ENCODE data around the gene SMR3A.

The SMR3A gene

DNA sequence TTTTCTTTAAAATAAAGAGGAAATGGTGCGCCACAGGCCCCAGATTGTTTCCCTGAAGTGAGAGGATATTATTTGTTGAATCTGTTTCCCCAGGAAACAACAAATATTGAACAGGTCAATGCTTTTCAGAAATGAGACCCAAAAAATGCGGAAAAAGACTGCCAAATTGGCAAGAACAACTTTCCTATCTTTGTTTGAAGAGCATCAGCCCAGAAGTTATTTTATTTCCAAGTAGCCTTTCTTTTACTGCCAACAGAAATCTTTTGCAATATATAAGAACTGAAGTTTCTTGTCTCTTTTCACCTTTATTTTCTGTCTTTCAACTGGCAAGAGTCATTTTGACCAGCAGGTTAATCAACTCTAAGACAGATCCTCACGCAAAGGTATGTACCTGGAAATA is at the start of gene SMR3A:
Gene SMR3A (plus strand): TSS at position 301 of the 400 bp plus-strand sequence. CDS start 1,356 bp downstream, outside the sequence.
- DNase-seq (ENCODE audit: low read depth), result no peak

DNA sequence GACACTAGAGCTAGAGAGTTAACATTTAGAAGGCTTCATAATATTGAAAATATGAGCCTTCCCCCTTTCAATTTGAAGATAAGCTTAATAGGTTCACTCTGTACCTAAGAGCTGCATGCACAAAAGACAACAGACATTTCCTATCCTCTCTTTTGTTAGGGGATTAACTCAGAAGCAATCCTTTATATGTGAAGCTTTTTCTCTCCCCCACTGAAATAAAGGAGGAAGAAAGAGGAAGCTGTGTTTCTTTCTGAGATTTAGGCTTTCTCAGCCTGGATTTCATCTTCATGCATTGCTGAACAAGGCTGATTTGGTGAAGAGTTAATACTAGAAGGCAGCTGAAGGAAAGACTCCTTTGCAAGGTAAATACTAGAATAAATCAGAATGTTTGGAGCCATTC is 46.8 kb upstream of the SMR3A start:
- no peak for DNase-seq (ENCODE audit: low read depth)

DNA sequence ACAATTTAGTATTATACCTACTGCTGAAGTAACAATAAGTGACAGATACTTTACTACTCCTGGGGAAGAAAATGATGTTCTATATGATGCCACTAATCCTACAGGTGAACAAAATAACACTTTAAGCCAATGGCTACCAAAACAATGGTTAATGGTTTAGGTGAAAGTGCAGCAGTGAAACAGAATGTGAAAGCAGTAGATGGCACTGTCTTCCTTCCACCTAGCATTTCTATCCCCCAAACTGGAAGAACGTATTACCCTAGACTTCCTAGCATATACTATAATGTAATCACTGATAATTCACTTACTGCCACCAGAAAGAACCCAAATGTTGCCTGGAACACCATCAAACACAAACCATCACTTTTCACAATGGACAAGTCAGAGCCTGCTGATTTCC is 44.6 kb upstream of the SMR3A start:
- DNase-seq (ENCODE audit: low read depth), result no peak

DNA sequence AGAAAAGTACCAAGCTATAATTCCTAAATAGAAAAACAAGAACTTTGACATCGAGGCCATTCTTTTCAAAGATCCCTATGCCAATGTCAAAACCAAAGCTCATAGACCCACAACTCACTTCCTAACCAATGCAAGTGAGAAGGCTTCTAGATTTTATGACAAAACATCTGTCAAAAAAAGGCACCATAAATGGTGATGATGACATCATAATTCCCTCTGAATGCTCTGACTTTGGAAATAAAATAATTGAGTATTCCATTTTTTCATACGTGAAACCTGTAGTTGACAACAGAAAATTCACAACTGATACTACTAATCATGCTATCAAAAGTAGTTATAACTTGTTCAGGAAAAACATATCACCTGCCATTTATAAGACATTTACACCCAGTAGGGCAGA is 34.5 kb upstream of the SMR3A start:
- DNase-seq (ENCODE audit: low read depth), result no peak

DNA sequence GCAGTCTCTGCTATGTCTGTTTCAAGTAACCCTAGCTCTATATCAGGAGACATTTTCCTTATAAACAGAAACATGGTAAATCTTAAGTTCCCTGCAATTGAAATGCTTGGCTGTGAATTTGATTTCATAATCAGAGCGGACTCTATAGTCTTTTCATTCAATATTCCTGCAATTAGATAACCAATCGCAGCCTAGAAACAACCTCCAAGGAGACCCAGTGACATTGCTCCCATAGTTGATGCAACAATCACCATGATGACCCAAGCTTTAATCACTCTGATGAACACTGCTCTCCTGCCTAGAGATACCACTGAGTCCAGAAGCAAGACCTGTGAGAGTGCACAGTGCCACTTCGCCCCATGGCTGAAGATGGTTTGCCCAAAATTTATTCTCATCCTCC is 25.9 kb upstream of the SMR3A start, which contains the start of gene CABS1:
Gene CABS1 (plus strand): TSS at position 301 of the 400 bp plus-strand sequence. CDS start 59 bp downstream, at position 360.
- DNase-seq (ENCODE audit: low read depth), result no peak

DNA sequence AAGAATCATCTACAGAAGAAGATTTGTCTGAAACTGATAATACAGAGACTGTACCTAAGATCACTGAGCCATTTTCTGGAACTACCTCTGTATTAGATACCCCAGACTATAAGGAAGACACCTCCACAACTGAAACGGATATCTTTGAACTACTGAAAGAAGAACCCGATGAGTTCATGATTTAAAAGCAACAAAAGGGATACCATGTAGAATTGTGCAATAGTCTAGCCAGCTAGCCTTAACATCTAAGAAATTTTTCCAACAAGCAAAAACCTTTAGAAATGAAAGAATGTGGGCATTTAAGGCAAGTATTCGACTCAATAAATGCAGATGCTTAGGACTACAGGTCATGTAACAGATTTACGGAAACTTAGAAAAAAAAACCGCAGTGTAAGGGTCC is 24.5 kb upstream of the SMR3A start:
- DNase-seq (ENCODE audit: low read depth), result no peak

DNA sequence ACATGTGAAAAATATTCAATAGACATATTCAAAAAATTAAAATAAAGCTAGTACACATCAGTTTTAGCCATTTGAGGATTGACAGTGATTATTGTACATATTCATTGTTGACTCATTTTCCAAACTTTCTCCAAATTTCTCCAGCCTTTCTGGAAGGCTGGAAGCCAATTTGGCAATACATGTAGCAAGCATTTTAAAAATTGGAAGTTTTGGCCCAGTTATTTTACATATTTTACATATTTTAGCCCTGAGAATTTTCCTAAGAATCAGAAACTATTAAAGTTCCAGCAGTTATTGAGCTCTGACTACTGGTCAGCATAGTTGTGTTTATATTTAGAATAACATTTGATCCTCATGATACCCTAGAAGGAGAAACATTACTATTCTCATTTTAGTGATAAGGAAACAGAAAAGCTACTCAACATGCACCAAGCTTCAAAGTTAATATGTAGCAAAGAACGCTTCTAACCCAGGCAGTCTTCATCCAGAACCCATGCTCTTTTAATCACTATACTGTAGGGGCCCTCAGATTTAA is 22.6 kb upstream of the SMR3A start:
- no peak for DNase-seq (ENCODE audit: low read depth)

DNA sequence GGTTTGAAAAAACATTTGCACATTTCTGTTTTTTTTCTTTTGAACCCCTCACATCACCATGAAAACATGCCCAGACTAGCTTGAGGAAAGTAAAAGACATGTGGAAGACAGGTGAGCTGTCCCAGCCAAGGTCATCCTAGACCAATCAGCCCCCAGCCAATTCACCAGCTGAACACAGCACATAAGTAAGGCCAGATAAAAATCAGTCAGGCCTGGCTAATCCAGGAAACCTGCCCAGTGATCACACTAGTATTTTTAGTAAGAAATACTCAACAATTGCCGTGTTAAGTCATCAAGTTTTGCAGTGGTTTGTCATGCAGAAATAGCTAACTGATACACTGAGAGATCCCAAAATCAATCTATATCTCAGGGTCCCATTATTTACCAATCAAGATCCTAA is 4.4 kb upstream of the SMR3A start:
- DNase-seq (ENCODE audit: low read depth), result no peak

DNA sequence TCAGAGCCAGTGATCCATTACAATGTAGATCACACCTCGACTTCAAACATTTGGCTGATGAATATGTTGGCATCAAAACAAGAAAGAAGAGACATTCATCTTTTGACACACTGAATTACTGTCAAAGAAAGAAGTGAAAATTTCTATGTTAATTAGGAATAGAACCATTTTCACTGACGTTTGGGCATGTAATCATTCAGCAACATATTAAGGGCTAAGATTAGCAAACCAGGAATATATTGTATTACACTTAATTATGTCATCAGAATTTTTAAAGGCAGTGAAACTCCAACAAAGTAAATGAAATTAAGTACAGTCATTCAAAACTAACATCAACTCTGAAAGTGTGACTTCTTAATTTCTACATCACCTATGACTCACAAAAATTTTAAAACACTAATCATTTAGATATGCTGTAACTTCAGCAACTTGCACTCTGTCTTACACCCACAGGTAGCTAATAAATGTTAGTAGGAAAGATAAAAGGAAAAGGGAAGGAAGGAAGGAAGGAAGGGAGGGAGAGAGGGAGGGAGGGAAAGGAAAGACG is 1.4 kb upstream of the SMR3A start:
- DNase-seq (ENCODE audit: low read depth), result no peak

DNA sequence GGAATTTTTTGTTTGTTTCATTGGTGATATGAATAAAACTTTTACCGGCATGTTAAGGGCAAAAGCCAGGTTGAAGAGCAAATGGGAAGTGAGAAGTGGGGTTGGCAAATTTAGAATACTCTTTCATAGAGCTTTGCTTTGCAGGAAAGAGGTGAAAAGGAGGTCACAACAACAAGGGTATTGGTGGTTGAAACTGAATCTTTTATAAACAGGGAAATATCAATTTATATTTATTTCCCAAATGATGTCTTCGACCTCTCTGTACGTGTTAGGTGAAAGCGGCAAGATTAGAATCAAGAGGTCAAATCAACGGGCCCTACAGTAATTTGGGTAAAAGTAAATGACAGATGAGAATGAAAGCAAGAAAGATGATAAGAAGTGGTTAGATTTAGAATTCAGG is 3.4 kb downstream of the SMR3A start:
- no peak for DNase-seq (ENCODE audit: low read depth)

DNA sequence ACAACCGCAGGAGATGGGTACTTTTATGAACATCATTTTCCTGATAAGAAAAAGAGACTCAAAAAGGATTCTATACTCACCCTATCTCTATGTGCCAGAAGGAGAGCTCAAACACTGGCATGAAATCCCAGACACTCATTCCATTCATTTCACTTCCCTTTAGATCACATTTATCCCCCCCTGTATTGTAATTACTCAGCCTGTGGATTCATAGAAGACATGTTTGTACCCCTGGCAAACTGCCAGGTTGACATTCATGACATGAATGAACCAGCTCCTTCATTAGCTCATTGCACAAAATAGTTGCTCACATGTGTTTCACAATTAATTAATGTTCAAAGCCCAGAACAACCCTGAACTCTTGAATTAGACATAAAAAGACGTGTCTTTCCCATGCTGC is 4.9 kb downstream of the SMR3A start:
- no peak for DNase-seq (ENCODE audit: low read depth)

DNA sequence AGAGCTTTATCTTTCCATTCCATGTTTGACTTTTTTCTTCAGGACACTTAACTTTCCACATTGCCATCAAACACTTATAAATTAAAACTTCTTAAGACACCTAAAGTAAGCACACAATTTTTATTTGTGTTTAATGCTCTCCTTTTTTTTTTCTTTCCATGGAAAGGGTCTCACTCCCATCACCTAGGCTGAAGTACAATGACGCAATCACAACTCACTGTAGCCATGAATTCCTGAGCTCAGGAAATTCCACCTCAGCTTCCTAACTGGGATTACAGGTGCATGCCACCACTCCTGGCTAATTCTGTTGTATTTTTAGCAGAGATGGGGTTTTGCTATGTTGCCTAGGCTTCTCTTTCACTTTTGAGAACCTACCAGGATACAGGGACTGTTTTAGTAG is 7.3 kb downstream of the SMR3A start:
- DNase-seq (ENCODE audit: low read depth), result no peak

DNA sequence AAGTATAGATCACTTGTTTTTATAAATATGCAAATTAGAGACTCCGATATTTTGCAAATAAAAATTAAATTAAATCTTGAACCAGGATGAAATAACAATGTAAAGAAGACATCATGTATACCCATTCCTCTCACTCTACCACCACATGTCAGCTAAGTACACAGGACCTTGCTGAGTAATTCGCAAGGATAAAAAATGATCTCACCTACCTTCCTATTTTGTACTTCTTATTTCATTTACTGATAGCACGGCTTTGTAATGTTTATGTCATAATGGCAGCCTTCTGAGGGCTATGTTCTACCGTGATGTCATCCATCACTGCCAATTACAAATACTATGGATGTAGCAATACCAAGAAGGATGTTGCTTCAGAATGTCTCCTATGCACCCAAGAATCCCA is 11.4 kb downstream of the SMR3A start:
- DNase-seq (ENCODE audit: low read depth), result no peak

DNA sequence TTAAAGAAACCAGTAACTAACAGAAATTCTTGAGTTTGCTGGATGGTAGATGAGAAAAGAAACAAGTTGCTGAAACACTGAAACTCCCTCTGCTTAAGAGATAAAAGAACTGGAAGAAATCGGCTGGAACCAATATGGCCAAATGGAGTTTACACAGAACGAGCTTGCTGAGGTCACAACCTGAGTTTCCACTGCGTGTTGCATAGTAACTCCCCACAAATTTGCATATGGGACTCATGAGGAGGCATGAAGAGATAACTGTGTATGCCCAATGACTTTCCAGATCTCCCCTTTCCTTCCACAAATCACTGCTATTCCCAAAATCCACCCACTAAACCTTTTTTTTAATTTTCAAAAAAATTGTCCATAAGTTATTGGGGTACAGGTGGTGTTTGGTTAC is 12.2 kb downstream of the SMR3A start:
- DNase-seq (ENCODE audit: low read depth), result no peak

DNA sequence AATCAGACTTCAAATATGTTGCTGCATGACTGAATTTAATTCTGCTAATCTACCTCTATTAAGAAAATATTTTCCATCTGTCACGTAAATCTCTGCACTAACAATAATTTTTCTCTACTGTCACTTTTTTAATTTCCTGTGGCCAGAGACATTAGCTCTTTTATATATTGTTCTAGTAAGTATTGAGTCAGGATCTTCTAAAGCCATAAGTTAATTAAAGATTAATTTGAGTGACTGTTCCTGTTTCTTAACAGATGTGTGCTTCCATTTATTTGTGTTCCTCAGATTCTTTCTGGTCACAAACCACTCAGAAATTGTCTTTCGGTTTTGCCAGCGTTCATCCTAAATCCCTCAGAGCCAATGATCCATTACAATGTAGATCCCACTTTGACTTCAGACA is 20.0 kb downstream of the SMR3A start:
- no peak for DNase-seq (ENCODE audit: low read depth)

DNA sequence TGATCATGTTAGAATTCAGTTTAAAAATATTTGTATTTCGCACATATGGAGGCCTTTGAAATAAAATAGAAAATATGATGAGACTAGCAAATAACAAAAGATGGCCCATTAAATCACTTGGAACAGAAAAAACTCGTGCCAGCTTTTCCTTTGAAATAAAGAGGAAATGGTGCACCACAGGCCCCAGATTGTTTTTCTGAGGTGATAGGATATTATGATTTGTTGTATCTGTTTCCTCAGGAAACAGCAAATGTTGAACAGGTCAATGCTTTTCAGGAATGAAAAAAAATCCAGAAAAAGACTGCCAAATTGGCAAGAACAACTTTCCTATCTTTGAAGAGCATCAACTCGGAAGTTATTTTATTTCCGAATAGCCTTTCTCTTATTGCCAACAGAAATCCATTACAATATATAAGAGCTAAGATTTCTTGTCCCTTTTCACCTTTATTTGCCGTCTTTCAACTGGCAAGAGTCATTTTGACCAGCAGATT is 22.2 kb downstream of the SMR3A start, which contains the start of gene SMR3B:
Gene SMR3B (plus strand): TSS at position 441 of the 491 bp plus-strand sequence. CDS start 1,380 bp downstream, outside the sequence.
- DNase-seq (ENCODE audit: low read depth), result no peak

DNA sequence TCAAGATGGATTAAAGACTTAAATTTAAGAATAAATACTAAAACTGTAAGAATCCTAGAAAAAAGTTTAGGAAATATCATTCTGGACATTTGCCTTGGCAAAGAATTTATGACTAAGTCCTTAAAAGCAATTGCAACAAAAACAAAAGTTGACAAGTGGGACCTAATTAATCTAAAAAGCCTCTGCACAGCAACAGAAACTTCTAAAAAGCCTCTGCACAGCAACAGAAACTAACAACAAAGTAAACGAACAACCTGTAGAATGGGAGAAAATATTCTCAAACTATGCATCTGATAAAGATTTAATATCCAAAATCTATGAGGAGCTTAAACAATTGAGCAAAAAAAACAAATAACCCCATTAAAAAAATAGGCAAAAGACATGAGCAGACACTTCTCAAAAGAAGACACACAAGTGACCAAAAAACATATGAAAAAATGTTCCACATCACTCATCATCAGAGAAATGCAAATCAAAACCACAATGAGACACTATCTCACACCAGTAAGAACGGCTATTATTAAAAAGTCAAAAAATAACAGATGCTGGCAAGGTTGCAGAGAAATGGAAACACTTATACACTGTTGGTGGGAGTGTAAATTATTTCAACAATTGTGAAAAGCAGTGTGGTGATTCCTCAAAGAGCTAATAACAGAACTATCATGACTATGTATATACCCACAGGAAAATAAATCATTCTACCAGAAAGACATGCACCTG is 31.7 kb downstream of the SMR3A start:
- no peak for DNase-seq (ENCODE audit: low read depth)

DNA sequence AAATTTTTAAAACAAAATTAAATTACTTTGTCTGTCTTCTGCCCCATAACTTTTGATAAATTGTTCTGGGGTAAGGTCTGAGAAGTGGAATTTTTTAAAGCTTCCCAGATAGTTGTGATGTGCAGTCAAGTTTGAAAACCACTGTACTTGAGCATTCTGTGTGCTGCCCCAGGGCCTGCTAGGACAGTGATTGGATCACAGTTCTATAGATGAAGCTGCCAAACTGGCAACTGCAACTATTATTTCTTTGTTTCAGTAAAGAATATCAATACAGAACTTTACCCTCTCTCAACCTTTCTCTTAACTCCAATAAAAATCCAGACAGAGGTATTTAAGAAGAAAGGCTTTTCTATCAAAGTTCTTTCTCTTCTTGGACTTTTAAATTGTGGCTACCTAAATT is 37.0 kb downstream of the SMR3A start, which contains the start of gene OPRPN:
Gene OPRPN (plus strand): TSS at position 361 of the 400 bp plus-strand sequence. CDS start 1,346 bp downstream, outside the sequence.
- no peak for DNase-seq (ENCODE audit: low read depth)

DNA sequence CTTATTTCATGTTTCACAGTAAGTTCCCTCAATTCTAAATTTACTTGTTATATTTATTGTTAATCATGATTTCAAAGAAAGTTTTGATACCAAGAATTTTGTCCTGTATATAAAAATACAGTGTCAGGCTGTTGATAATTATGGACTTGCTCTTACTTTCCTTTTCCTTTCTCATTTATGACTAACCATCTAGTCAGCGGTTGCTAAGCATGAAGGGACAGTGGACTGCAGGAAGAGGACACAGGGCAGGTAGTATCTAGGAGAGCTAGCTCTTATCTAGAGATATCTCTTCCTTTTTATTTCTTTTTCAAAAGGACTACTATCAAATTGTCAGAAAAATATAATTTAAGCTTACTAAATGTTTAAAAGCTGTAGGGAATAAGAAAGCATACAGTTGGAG is 38.8 kb downstream of the SMR3A start:
- no peak for DNase-seq (ENCODE audit: low read depth)

DNA sequence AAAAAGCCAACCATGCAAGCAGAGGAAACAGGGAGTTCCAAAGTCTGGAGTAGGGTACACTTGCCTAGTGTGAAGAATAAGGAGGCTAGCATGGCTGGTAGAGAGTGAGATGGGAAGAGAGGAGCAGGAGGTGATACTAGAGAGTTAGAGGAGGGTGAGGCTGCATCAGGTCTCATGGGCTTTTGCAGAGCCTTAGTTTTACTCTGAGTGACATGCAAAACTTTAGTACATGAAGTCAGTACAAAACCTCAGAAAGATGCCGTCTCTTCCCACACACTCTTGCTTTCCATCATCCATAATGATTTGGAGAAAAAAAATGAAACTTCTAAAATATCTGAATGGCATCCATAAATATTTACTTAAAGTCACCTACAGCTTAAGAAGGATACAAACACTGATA is 42.2 kb downstream of the SMR3A start:
- no peak for DNase-seq (ENCODE audit: low read depth)

DNA sequence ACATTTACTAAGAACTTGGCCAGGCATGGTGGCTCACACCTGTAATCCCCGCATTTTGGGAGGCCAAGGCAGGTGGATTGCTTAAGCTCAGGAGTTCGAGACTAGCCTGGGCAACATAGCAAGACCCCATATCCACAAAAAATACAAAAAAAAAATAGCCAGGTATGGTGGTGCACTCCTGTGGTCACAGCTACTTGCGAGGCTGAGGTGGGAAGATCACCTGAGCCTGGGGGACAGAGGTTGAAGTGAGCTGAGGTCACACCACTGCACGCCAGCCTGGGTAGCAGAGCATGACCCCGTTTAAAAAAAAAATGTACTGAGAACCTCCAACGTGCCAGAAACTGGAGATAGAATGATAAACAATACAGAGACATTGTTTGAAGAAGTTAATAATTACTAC is 45.2 kb downstream of the SMR3A start:
- DNase-seq (ENCODE audit: low read depth), result no peak

Measured in stimulated activated CD8-positive, alpha-beta memory T cell treated with anti-CD3 and anti-CD28 coated beads, Interleukin-15, amount 100 ng/mL, for 1 hour (primary cell).